Uterus (tissue), 2 donors: ENCODE measurements around the gene RNF2.

ENCODE experiments used
- POLR2A ChIP-seq, 2 donors: fragments of 450-650 bp; IDR thresholded peaks; one replicate each; pipeline ENCODE4 v1.6.1; 2016; ENCODE audit warnings: antibody characterized with exemption in 2 of 2, mild to moderate bottlenecking in 1 of 2, moderate library complexity in 1 of 2
- TF ChIP-seq, protein P1 (sequence below), 4 experiments: fragments of 200-600 bp in 2 of 4; fragments of 450-650 bp in 2 of 4; sonication (generic) in 2 of 4; IDR thresholded peaks; one replicate each; pipeline ENCODE4 v1.5.1; 2016 to 2019; ENCODE audit warnings: antibody characterized with exemption in 4 of 4, mild to moderate bottlenecking in 2 of 4, moderate library complexity in 1 of 4

DNA sequence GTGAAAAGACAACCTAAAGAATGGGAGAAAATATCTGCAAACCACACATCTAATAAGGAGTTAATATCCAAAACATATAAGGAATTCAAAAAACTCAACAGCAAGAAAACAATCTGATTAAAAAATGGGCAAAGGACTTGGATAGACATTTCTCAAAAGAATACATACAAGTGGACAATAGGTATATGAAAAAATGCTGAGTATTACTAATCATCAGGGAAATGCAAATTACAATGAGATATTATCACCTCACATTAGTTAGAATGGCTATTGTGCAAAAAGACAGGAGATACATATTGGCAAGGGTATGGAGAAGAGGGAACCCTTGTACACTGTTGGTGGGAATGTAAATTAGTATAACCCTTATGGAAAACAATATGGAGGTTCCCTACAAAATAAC, 66.5 kb downstream of the RNF2 start:
- TF ChIP-seq POLR2A (IDR thresholded peaks at IDR 0.05) = no peak
- TF ChIP-seq, protein P1, sequence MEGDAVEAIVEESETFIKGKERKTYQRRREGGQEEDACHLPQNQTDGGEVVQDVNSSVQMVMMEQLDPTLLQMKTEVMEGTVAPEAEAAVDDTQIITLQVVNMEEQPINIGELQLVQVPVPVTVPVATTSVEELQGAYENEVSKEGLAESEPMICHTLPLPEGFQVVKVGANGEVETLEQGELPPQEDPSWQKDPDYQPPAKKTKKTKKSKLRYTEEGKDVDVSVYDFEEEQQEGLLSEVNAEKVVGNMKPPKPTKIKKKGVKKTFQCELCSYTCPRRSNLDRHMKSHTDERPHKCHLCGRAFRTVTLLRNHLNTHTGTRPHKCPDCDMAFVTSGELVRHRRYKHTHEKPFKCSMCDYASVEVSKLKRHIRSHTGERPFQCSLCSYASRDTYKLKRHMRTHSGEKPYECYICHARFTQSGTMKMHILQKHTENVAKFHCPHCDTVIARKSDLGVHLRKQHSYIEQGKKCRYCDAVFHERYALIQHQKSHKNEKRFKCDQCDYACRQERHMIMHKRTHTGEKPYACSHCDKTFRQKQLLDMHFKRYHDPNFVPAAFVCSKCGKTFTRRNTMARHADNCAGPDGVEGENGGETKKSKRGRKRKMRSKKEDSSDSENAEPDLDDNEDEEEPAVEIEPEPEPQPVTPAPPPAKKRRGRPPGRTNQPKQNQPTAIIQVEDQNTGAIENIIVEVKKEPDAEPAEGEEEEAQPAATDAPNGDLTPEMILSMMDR (IDR thresholded peaks at IDR 0.05) = no peak
